Adrenal gland (tissue), 12 donors: ENCODE measurements around the gene PPP1R15A. TPM values are rescaled to one million over a fixed set of nuclear protein-coding genes. Genes with fewer than 3 reads are reported as not detected.

Experiments used
- DNase-seq, 7 donors: peaks; one replicate each; pipeline ENCODE4 v3.0.0-alpha.2; 2019 to 2020
- H3K27ac ChIP-seq, 5 donors: fragments of 200-600 bp; sonication (generic) in 4 of 5; 1 replicate in 3 of 5; 2 replicates in 2 of 5; pipeline versions ENCODE4 v1.5.1 to v1.8.0; 2016 to 2020; ENCODE audit warnings: mild to moderate bottlenecking in 1 of 5
- H3K27me3 ChIP-seq: fragments of 200-600 bp; 2 replicates; pipeline ENCODE4 v1.8.0; 2021
- H3K36me3 ChIP-seq, 2 donors: fragments of 200-600 bp; replicated peaks in 1 of 2; 1 replicate in 1 of 2; 2 replicates in 1 of 2; pipeline versions ENCODE4 v1.5.1 to v1.8.0; 2018 to 2022
- H3K4me1 ChIP-seq, 2 donors: fragments of 200-600 bp; replicated peaks in 1 of 2; 1 replicate in 1 of 2; 2 replicates in 1 of 2; pipeline versions ENCODE4 v1.5.1 to v1.8.0; 2018 to 2021
- H3K4me3 ChIP-seq, 4 donors: fragments of 200-600 bp; sonication (generic) in 3 of 4; one replicate each; pipeline ENCODE4 v1.5.1; 2016 to 2018
- H3K9me3 ChIP-seq, 3 donors: fragments of 200-600 bp; sonication (generic) in 1 of 3; replicated peaks in 1 of 3; 1 replicate in 2 of 3; 2 replicates in 1 of 3; pipeline versions ENCODE4 v1.5.1 to v1.8.0; 2016 to 2021
- CTCF ChIP-seq, 6 experiments: fragments of 450-650 bp in 4 of 6; fragments of 200-600 bp in 2 of 6; sonication (generic) in 1 of 6; IDR thresholded peaks; 1 replicate in 5 of 6; 2 replicates in 1 of 6; pipeline versions ENCODE4 v1.5.1 to v1.8.0; 2016 to 2021; ENCODE audit warnings: antibody characterized with exemption in 6 of 6, mild to moderate bottlenecking in 2 of 6, moderate library complexity in 1 of 6
- POLR2A ChIP-seq, 2 donors: fragments of 450-650 bp; IDR thresholded peaks; one replicate each; pipeline ENCODE4 v1.6.1; 2017; ENCODE audit warnings: antibody characterized with exemption in 2 of 2, mild to moderate bottlenecking in 2 of 2, moderate library complexity in 1 of 2
- WGBS, 4 donors: extraction: QIAGEN DNeasy Blood & Tissue Kit in 2 of 4; methylation state at CpG; one replicate each; pipeline versions ENCODE4 v1.1.5 to v1.1.7; 2013 to 2017; 5-methylcytosine and 5-hydroxymethylcytosine counted together
- intact Hi-C, 2 donors: fragments of 100-400 bp; cut with DNase I; formaldehyde crosslinking; loops; one replicate each; pipeline versions ENCODE4 v1.14.1 to v1.15.0; 2022 to 2023
- polyA plus RNA-seq, 3 donors: library from polyadenylated mRNA; stranded (reverse); fragments of 200-250 nt in 2 of 3; fragments of 350-450 nt in 1 of 3; fragmentation: Illumina TruSeq in 1 of 3; extraction: RNeasy Lipid Tissue Mini Kit (QIAGEN cat#74804) in 1 of 3; gene quantifications; one replicate each; pipeline ENCODE4 v1.2.3, GENCODE V29; 2013 to 2014
- total RNA-seq, 9 donors: library from RNA; depleted of rRNA in 4 of 9; stranded (reverse); fragments of >200 nt in 4 of 9; fragments of 120-200 nt in 1 of 9; fragmentation: NEBNext Ultra II Directional in 1 of 9; extraction: Animal tissue kit (Norgen Biotek cat#: 25700) in 1 of 9; gene quantifications; one replicate each; pipeline versions ENCODE4 v1.1.0 to v1.2.4, GENCODE V29; 2013 to 2023
- donor health status: healthy with polysubstance abuse.
- donor health status: Bipolar disorder and iron deficiency.
- donor health status: DM: yes; HTN: yes; CAD: no.
- donor health status: DM: no; HTN: no; CAD: no.
- donor health status: DM: no; HTN: no; CAD: no.
- donor health status: DM: yes; HTN: yes; CAD: no.

PPP1R15A gene
- total and polyA plus RNA-seq, 12 donors = 18.2 to 174 (median 43.7) TPM

GRCh38 chr19:48830965-48831364 is 41.3 kb upstream of the PPP1R15A start:
- 95 to 99% (median 97%) methylated on average over 4 of the region's 4 CpGs for WGBS, 4 donors
- no peaks in the 10 kb centered on the region for H3K9me3 ChIP-seq
- no peak overlapping the region for H3K27ac ChIP-seq
- H3K36me3 ChIP-seq = peaks cover 0 to 24% of the 10 kb centered on the region in 2 donors
- no peak for TF ChIP-seq CTCF (IDR thresholded peaks at IDR 0.05)
- TF ChIP-seq POLR2A (IDR thresholded peaks at IDR 0.05) = no peak
- peaks cover 0 to 4% of the 10 kb centered on the region in 2 donors for H3K4me1 ChIP-seq
- no peaks in the 10 kb centered on the region for H3K27me3 ChIP-seq
- DNase-seq = no peak
- intact Hi-C loops = no loop called here
- no peak overlapping the region for H3K4me3 ChIP-seq

- TF ChIP-seq POLR2A (IDR thresholded peaks at IDR 0.05) (no peak), CTCF (IDR thresholded peaks at IDR 0.05) (no peak)
- H3K4me3 ChIP-seq = no peak overlapping the region
- no peaks in the 10 kb centered on the region for H3K9me3 ChIP-seq
- H3K36me3 ChIP-seq = peaks cover 0 to 22% of the 10 kb centered on the region in 2 donors
- intact Hi-C loops = loop anchor here in 1 of 2 donors (2.0 kb wide), 1 partner anchor 38 kb away; no protein-coding TSS in a partner anchor
- DNase-seq = no peak
- no peak overlapping the region for H3K27ac ChIP-seq
- 65 to 85% (median 75%) methylated on average over 5 of the region's 5 CpGs for WGBS, 4 donors
- H3K4me1 ChIP-seq = peaks cover 4 to 7% of the 10 kb centered on the region in 2 donors
- no peaks in the 10 kb centered on the region for H3K27me3 ChIP-seq
These were observed 39.2 kb upstream of the PPP1R15A start for GRCh38 chr19:48833049-48833448.

- H3K27me3 ChIP-seq = no peaks in the 10 kb centered on the region
- 61 to 85% (median 68%) methylated on average over 5 of the region's 5 CpGs for WGBS, 4 donors
- DNase-seq = no peak
- H3K4me1 ChIP-seq = peaks cover 4 to 7% of the 10 kb centered on the region in 2 donors
- H3K27ac ChIP-seq = no peak overlapping the region
- no peaks in the 10 kb centered on the region for H3K9me3 ChIP-seq
- H3K36me3 ChIP-seq = peaks cover 0 to 19% of the 10 kb centered on the region in 2 donors
- intact Hi-C loops = loop anchor here (2.0 kb wide), 1 partner anchor 39 kb away; no protein-coding TSS in a partner anchor
- TF ChIP-seq CTCF (IDR thresholded peaks at IDR 0.05) = no peak
- TF ChIP-seq POLR2A (IDR thresholded peaks at IDR 0.05) = no peak
- H3K4me3 ChIP-seq = no peak overlapping the region
These were observed 38.2 kb upstream of the PPP1R15A start for GRCh38 chr19:48833977-48834376.

GRCh38 chr19:48835734-48836088 is 36.5 kb upstream of the PPP1R15A start:
- Histone ChIP-seq H3K36me3 (peaks cover 0 to 19% of the 10 kb centered on the region in 2 donors), H3K27ac (peak overlapping the region in 4 of 5 donors; percentile 39 to 91 (median 86)), H3K27me3 (no peaks in the 10 kb centered on the region)

More at GRCh38 chr19:48835734-48836088, 36.5 kb upstream of the PPP1R15A start:
- peak overlapping the region in 3 of 4 donors; percentile 62 to 67 (median 65) for H3K4me3 ChIP-seq
- DNase-seq = peak; percentile 95 to 99 (median 97)
- no peaks in the 10 kb centered on the region for H3K9me3 ChIP-seq
- WGBS, 4 donors = 4 to 13% (median 7%) methylated on average over 4 to 12 of the region's 12 CpGs
- peaks cover 4 to 7% of the 10 kb centered on the region in 2 donors for H3K4me1 ChIP-seq
- intact Hi-C loops = loop anchor here (2.0 to 5.0 kb wide), 2 partner anchors 41 to 132 kb away; partner anchors contain the start of gene FTL (in 1 of the 2)
- TF ChIP-seq POLR2A (IDR thresholded peaks at IDR 0.05) (peak in 1 of 2 donors; percentile 86), CTCF (IDR thresholded peaks at IDR 0.05) (peak; percentile 76 to 97 (median 95))
